ENCODE results near the gene C8A. TPM values are rescaled to one million over a fixed set of nuclear protein-coding genes. Genes with fewer than 3 reads are reported as not detected.

C8A gene
- total and polyA plus RNA-seq, 2 experiments from 2014 or later = not detected

DNA sequence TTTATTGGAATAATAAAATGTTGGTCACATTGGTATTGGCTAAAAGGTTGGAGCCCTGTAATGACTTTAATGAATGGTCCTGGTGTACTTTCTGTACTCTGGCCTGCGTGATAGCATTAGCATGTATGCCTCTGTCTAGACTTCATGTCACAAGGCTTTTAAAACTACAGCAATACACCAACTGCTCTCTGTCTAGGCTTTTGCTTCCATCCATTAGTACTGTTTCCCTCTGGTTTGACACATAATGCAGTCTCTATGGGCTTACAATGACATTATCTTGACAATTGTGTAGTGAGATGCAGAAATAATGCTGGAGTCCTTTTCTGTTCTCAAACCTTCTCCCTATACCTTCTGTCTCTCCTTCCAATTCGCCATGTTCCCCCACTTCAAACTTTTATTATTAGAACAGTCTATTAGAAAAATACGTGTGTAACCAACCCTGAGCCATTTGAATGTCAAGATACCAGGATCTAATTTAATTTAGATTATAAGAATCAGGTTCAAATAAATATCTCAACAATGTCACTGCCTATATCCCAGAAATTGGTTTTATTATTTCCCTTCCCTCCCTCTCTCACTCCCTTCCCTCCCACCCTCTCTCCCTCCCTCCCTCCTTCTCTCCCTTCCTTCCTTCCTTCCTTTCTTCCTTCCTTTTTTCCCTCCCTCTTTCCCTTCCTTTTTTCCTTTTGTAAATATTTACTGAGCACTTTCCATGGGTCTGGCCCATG is 8.8 kb downstream of the C8A start:
- in situ Hi-C loops (cut with MboI) = no loop called here
- Histone ChIP-seq H3K4me1 (ENCODE audit: insufficient read depth) (peaks cover 22% of the 10 kb centered on the region), H3K9ac (no peak overlapping the region), H3F3A (ENCODE audit: insufficient read depth) (peaks cover 25% of the 10 kb centered on the region), H2AFZ (no peak overlapping the region), H3K9me3 (ENCODE audit: low read depth) (no peaks in the 10 kb centered on the region), H3K79me2 (ENCODE audit: insufficient read depth) (no peaks in the 10 kb centered on the region), H3K36me3 (ENCODE audit: low read depth) (no peaks in the 10 kb centered on the region), H3K4me2 (ENCODE audit: unreplicated experiment) (no peak overlapping the region), H3K27ac (no peak overlapping the region), H4K20me1 (ENCODE audit: insufficient read depth) (no peaks in the 10 kb centered on the region), H3K27me3 (replicated peaks; ENCODE audit: insufficient read depth) (no peaks in the 10 kb centered on the region), H3K9me2 (ENCODE audit: insufficient read depth) (no peaks in the 10 kb centered on the region), H3K4me3 (no peak overlapping the region)
- TF ChIP-seq EZH2 (IDR thresholded peaks at IDR 0.05; ENCODE audit: insufficient read depth, poor library complexity, severe bottlenecking) (no peak), EZH2phosphoT487 (IDR thresholded peaks at IDR 0.05; ENCODE audit: insufficient read depth, low read depth) (no peak)
- DNase-seq = no peak
- WGBS, 2 experiments (ENCODE audit: low coverage in 1 of 2, low lambda C conversion rate in 2 of 2, missing lambda C conversion rate in 2 of 2) = 87 to 91% methylated on average over 3 of the region's 3 CpGs

DNA sequence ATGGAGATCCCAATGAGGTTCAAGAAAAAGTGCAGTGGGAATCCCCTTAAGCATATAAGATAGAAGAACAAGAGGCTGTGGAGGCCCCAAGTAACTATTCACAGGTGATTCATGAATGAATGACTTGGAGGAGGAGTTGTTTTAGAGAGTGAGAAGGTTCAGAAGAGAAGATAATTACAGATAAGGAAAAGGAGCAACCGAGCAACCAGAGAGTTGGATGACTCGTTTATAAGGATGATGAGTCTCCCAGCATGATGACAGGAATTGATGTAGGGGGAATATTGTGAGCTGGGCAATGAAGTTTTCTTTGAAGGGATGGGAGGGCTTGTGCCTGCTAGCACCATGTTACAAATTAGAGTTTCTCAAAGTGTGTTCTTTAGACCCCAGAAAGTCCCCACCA is 9.8 kb downstream of the C8A start:
- H3K4me3 ChIP-seq = no peak overlapping the region
- no peak overlapping the region for H3K4me2 ChIP-seq (ENCODE audit: unreplicated experiment)
- H3K36me3 ChIP-seq (ENCODE audit: low read depth) = no peaks in the 10 kb centered on the region
- no peak overlapping the region for H3K9ac ChIP-seq
- H3K9me3 ChIP-seq (ENCODE audit: low read depth) = no peaks in the 10 kb centered on the region
- peaks cover 31% of the 10 kb centered on the region for H3K4me1 ChIP-seq (ENCODE audit: insufficient read depth)
- H3K9me2 ChIP-seq (ENCODE audit: insufficient read depth) = no peaks in the 10 kb centered on the region
- H3F3A ChIP-seq (ENCODE audit: insufficient read depth) = peaks cover 35% of the 10 kb centered on the region
- H3K79me2 ChIP-seq (ENCODE audit: insufficient read depth) = no peaks in the 10 kb centered on the region
- TF ChIP-seq EZH2 (IDR thresholded peaks at IDR 0.05; ENCODE audit: insufficient read depth, poor library complexity, severe bottlenecking) (no peak), EZH2phosphoT487 (IDR thresholded peaks at IDR 0.05; ENCODE audit: insufficient read depth, low read depth) (no peak)
- H2AFZ ChIP-seq = no peak overlapping the region
- in situ Hi-C loops (cut with MboI) = no loop called here
- 5 to 9% methylated on average over 2 of the region's 2 CpGs for WGBS, 2 experiments (ENCODE audit: low coverage in 1 of 2, low lambda C conversion rate in 2 of 2, missing lambda C conversion rate in 2 of 2)
- DNase-seq = peak; percentile 38
- H3K27me3 ChIP-seq (replicated peaks; ENCODE audit: insufficient read depth) = no peaks in the 10 kb centered on the region
- H4K20me1 ChIP-seq (ENCODE audit: insufficient read depth) = no peaks in the 10 kb centered on the region
- H3K27ac ChIP-seq = no peak overlapping the region

DNA sequence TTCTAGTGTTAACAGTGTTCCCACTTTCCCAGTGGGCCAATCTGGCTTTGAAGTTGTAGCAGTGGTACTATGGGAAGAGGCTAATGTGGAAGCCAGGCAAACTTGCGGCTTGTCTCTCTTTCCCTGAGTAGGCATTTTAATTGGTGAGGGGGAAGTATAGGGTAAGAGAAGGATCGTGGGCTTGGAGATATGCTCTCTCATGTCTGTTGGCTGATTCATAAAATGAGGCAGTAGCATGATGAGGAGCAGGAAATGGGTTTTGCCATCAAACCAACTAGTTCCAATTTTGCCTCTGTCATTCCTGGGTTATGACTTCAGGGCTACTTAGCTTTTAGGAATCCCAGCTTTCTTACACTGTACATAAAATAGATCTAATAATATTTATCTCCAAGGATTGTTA is 12.1 kb downstream of the C8A start:
- peaks cover 31% of the 10 kb centered on the region for H3K4me1 ChIP-seq (ENCODE audit: insufficient read depth)
- peak overlapping the region; percentile 68 for H3K27ac ChIP-seq
- no peaks in the 10 kb centered on the region for H4K20me1 ChIP-seq (ENCODE audit: insufficient read depth)
- H3K4me3 ChIP-seq = peak overlapping the region; percentile 27; the same call in 1 of the 2 replicates
- H3K9ac ChIP-seq = peak overlapping the region; percentile 23; the same call in 1 of the 2 replicates
- in situ Hi-C loops (cut with MboI) = no loop called here
- WGBS, 2 experiments (ENCODE audit: low coverage in 1 of 2, low lambda C conversion rate in 2 of 2, missing lambda C conversion rate in 2 of 2) = 0 to 2% methylated on average over 2 of the region's 2 CpGs
- H3F3A ChIP-seq (ENCODE audit: insufficient read depth) = peaks cover 35% of the 10 kb centered on the region
- TF ChIP-seq EZH2 (IDR thresholded peaks at IDR 0.05; ENCODE audit: insufficient read depth, poor library complexity, severe bottlenecking) (no peak), EZH2phosphoT487 (IDR thresholded peaks at IDR 0.05; ENCODE audit: insufficient read depth, low read depth) (no peak)
- H3K27me3 ChIP-seq (replicated peaks; ENCODE audit: insufficient read depth) = no peaks in the 10 kb centered on the region
- H3K9me2 ChIP-seq (ENCODE audit: insufficient read depth) = peaks cover 6% of the 10 kb centered on the region; the same call in 1 of the 2 replicates
- peak overlapping the region; percentile 36 for H2AFZ ChIP-seq
- DNase-seq = peak; percentile 93
- H3K9me3 ChIP-seq (ENCODE audit: low read depth) = no peaks in the 10 kb centered on the region
- H3K79me2 ChIP-seq (ENCODE audit: insufficient read depth) = no peaks in the 10 kb centered on the region
- no peaks in the 10 kb centered on the region for H3K36me3 ChIP-seq (ENCODE audit: low read depth)
- peak overlapping the region; percentile 55 for H3K4me2 ChIP-seq (ENCODE audit: unreplicated experiment)

GRCh38 chr1:56867491-56867890 is 12.9 kb downstream of the C8A start:
- H3K27me3 ChIP-seq (replicated peaks; ENCODE audit: insufficient read depth) = no peaks in the 10 kb centered on the region
- no peaks in the 10 kb centered on the region for H3K79me2 ChIP-seq (ENCODE audit: insufficient read depth)
- TF ChIP-seq EZH2 (IDR thresholded peaks at IDR 0.05; ENCODE audit: insufficient read depth, poor library complexity, severe bottlenecking) (no peak), EZH2phosphoT487 (IDR thresholded peaks at IDR 0.05; ENCODE audit: insufficient read depth, low read depth) (no peak)
- peak overlapping the region; percentile 53 for H3K4me2 ChIP-seq (ENCODE audit: unreplicated experiment)
- no peak for DNase-seq
- H4K20me1 ChIP-seq (ENCODE audit: insufficient read depth) = no peaks in the 10 kb centered on the region
- H2AFZ ChIP-seq = no peak overlapping the region
- H3K9me3 ChIP-seq (ENCODE audit: low read depth) = no peaks in the 10 kb centered on the region
- H3K9me2 ChIP-seq (ENCODE audit: insufficient read depth) = peaks cover 6% of the 10 kb centered on the region; the same call in 1 of the 2 replicates
- H3K36me3 ChIP-seq (ENCODE audit: low read depth) = no peaks in the 10 kb centered on the region
- H3K27ac ChIP-seq = peak overlapping the region; percentile 68
- H3K9ac ChIP-seq = no peak overlapping the region
- peaks cover 40% of the 10 kb centered on the region for H3F3A ChIP-seq (ENCODE audit: insufficient read depth)
- in situ Hi-C loops (cut with MboI) = no loop called here
- no peak overlapping the region for H3K4me3 ChIP-seq
- WGBS, 2 experiments (ENCODE audit: low coverage in 1 of 2, low lambda C conversion rate in 2 of 2, missing lambda C conversion rate in 2 of 2) = 95 to 96% methylated on average over 5 of the region's 5 CpGs
- peaks cover 38% of the 10 kb centered on the region for H3K4me1 ChIP-seq (ENCODE audit: insufficient read depth)
